Prostate gland (tissue), 2 donors: ENCODE results near the gene SLFN12L.

Experiments
- CTCF ChIP-seq, 4 experiments: fragments of 200-600 bp in 2 of 4; fragments of 450-650 bp in 2 of 4; sonication (generic) in 2 of 4; IDR thresholded peaks; 1 replicate in 3 of 4; 2 replicates in 1 of 4; pipeline ENCODE4 v1.5.1; 2016 to 2019; ENCODE audit warnings: antibody characterized with exemption in 4 of 4, mild to moderate bottlenecking in 2 of 4, moderate library complexity in 2 of 4
- POLR2A ChIP-seq: fragments of 450-650 bp; IDR thresholded peaks from one replicate; pipeline ENCODE4 v1.6.1; 2016; ENCODE audit warnings: antibody characterized with exemption, mild to moderate bottlenecking

- TF ChIP-seq CTCF (IDR thresholded peaks at IDR 0.05) = no peak
- no peak for TF ChIP-seq POLR2A
Observed at GRCh38 chr17:35560703-35561102, 23.2 kb upstream of the SLFN12L start, which contains the start of gene SLFN14.
